Spleen (tissue), 11 donors: ENCODE results near the gene C4orf50. TPM values are rescaled to one million over a fixed set of nuclear protein-coding genes. Genes with fewer than 3 reads are reported as not detected.

Source experiments
- DNase-seq: peaks from one replicate; pipeline ENCODE4 v3.0.0-alpha.2; 2020
- H3K27ac ChIP-seq, 8 donors: fragments of 200-600 bp; sonication (generic) in 7 of 8; 1 replicate in 4 of 8; 2 replicates in 4 of 8; pipeline versions ENCODE4 v1.5.0 to v1.8.0; 2016 to 2021; ENCODE audit warnings: inconsistent platforms in 4 of 8, mild to moderate bottlenecking in 4 of 8, moderate library complexity in 1 of 8
- H3K27me3 ChIP-seq, 7 donors: fragments of 200-600 bp; sonication (generic) in 6 of 7; replicated peaks in 1 of 7; 1 replicate in 4 of 7; 2 replicates in 3 of 7; pipeline versions ENCODE4 v1.5.0 to v1.8.0; 2016 to 2021; ENCODE audit warnings: inconsistent platforms in 3 of 7, mild to moderate bottlenecking in 1 of 7
- H3K36me3 ChIP-seq, 6 donors: fragments of 200-600 bp; sonication (generic) in 5 of 6; 1 replicate in 4 of 6; 2 replicates in 2 of 6; pipeline versions ENCODE4 v1.5.0 to v1.8.0; 2016 to 2021; ENCODE audit warnings: inconsistent platforms in 2 of 6
- H3K4me1 ChIP-seq, 6 donors: fragments of 200-600 bp; sonication (generic) in 5 of 6; 1 replicate in 3 of 6; 2 replicates in 3 of 6; pipeline versions ENCODE4 v1.5.0 to v1.8.0; 2016 to 2021; ENCODE audit warnings: inconsistent platforms in 3 of 6
- H3K4me3 ChIP-seq, 8 donors: fragments of 200-600 bp; sonication (generic) in 7 of 8; 1 replicate in 4 of 8; 2 replicates in 4 of 8; pipeline versions ENCODE4 v1.5.0 to v1.8.0; 2016 to 2021; ENCODE audit warnings: inconsistent platforms in 4 of 8, mild to moderate bottlenecking in 4 of 8, moderate library complexity in 2 of 8
- H3K9me3 ChIP-seq, 8 donors: fragments of 200-600 bp; sonication (generic) in 7 of 8; 1 replicate in 4 of 8; 2 replicates in 4 of 8; pipeline versions ENCODE4 v1.5.0 to v1.8.0; 2016 to 2021; ENCODE audit warnings: inconsistent platforms in 4 of 8
- CTCF ChIP-seq, 11 experiments: fragments of 200-600 bp in 7 of 11; fragments of 450-650 bp in 4 of 11; sonication (generic) in 4 of 11; IDR thresholded peaks in 8 of 11; conservative IDR thresholded peaks in 3 of 11; 1 replicate in 7 of 11; 2 replicates in 4 of 11; pipeline versions ENCODE4 v1.4.0 to v1.8.0; 2016 to 2021; ENCODE audit warnings: antibody characterized with exemption in 11 of 11, inconsistent platforms in 4 of 11, mild to moderate bottlenecking in 1 of 11
- POLR2A ChIP-seq, 3 donors: fragments of 450-650 bp; IDR thresholded peaks; one replicate each; pipeline ENCODE4 v1.5.1; 2017; ENCODE audit warnings: antibody characterized with exemption in 3 of 3, mild to moderate bottlenecking in 1 of 3
- POLR2AphosphoS5 ChIP-seq, 3 donors: sonication (generic); formaldehyde crosslinking; IDR thresholded peaks; one replicate each; pipeline ENCODE4 v1.5.1; 2017; ENCODE audit warnings: antibody characterized with exemption in 3 of 3
- whole genome bisulfite sequencing, 5 donors: extraction: QIAGEN DNeasy Blood & Tissue Kit in 3 of 5; methylation state at CpG; one replicate each; pipeline versions ENCODE4 v1.1.5 to v1.1.7; 2013 to 2018; 5-methylcytosine and 5-hydroxymethylcytosine counted together
- intact Hi-C: fragments of 100-400 bp; cut with DNase I; formaldehyde crosslinking; loops from one replicate; pipeline ENCODE4 v1.15.0; 2023; ENCODE audit warnings: low total_unique reads
- polyA plus RNA-seq, 3 donors: library from polyadenylated mRNA; stranded (reverse); fragments of 200-250 nt; gene quantifications; one replicate each; pipeline ENCODE4 v1.2.1, GENCODE V29; 2013
- total RNA-seq, 7 donors: library from RNA; depleted of rRNA in 3 of 7; stranded (reverse); fragments of >200 nt in 3 of 7; fragmentation: NEBNext Ultra II Directional in 4 of 7; extraction: Animal tissue kit (Norgen Biotek cat#: 25700) in 4 of 7; gene quantifications; one replicate each; pipeline versions ENCODE4 v1.1.0 to v1.2.1, GENCODE V29; 2016 to 2021
- donor health status: healthy with polysubstance abuse.
- donor health status: DM: no; HTN: no; CAD: no; lungs with moderate emphysema.
- donor health status: DM: no; HTN: no; CAD: no.
- donor health status: Bipolar disorder and iron deficiency.
- donor health status: healthy.
- donor health status: DM: no; HTN: no; CAD: no.
- donor health status: DM: yes; HTN: yes; CAD: no.

C4orf50 gene
- total and polyA plus RNA-seq, 10 donors: 0.02 to 2.5 (median 0.30) TPM

DNA sequence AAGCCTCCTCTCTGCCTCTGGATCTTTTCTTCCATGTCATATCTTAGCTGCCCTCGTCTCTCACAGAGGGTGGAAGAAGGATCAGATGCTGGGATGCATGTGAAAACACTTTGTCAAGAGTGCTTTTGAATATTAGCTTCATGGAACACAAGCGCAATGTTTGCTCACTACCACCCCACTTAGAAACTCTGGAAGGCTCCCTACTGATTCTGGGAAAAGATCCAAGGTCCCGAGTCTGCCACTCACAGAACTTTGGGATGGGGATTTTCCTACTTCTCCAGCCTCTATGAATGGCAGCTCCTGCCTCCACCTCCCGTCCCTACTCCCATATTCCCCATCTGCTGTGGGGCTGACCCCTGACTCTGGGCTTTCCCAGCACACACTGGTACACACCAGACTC is 85.1 kb downstream of the C4orf50 start:
- intact Hi-C loops: no loop called here
- TF ChIP-seq POLR2AphosphoS5 (IDR thresholded peaks at IDR 0.05) (no peak), CTCF (IDR thresholded peaks at IDR 0.05 in 8 of 11, conservative IDR thresholded peaks at IDR 0.05 in 3 of 11) (no peak), POLR2A (IDR thresholded peaks at IDR 0.05) (no peak)
- Histone ChIP-seq H3K36me3 (no peaks in the 10 kb centered on the region), H3K27ac (no peak overlapping the region), H3K9me3 (no peaks in the 10 kb centered on the region), H3K4me1 (no peaks in the 10 kb centered on the region), H3K27me3 (peaks cover 0 to 29% (median 0%) of the 10 kb centered on the region in 7 donors), H3K4me3 (no peak overlapping the region)
- no peak for DNase-seq
- 55 to 67% (median 62%) methylated on average over 4 of the region's 4 CpGs for WGBS, 5 donors

DNA sequence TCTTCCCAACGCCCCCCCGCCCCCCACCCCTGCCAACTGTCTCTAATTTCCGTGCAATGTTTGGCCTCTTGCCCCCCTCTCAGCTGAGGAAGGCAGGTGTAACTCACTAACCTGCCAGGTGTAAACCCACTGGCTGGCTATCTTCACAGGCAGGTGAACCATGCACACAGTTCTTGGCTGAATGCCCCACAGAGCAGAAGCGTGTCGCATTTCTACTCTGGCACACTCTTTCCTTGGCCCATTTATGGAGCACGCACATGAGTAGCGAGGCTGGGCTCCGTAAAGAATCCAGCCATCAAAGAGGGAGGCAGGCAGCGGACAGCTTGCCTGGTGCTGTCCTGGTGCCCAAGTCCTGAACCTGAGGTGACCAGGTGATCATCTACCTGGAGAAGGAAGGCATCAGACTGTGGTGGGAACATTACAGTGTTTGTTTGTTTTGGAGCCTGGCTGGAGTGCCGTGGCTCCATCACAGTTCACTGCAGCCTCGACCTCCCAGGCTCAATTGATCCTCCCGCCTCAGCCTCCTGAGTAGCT is 86.1 kb downstream of the C4orf50 start:
- intact Hi-C loops: no loop called here
- no peak for TF ChIP-seq CTCF (IDR thresholded peaks at IDR 0.05 in 8 of 11, conservative IDR thresholded peaks at IDR 0.05 in 3 of 11)
- TF ChIP-seq POLR2A (IDR thresholded peaks at IDR 0.05): no peak
- TF ChIP-seq POLR2AphosphoS5 (IDR thresholded peaks at IDR 0.05): no peak
- DNase-seq: no peak

DNA sequence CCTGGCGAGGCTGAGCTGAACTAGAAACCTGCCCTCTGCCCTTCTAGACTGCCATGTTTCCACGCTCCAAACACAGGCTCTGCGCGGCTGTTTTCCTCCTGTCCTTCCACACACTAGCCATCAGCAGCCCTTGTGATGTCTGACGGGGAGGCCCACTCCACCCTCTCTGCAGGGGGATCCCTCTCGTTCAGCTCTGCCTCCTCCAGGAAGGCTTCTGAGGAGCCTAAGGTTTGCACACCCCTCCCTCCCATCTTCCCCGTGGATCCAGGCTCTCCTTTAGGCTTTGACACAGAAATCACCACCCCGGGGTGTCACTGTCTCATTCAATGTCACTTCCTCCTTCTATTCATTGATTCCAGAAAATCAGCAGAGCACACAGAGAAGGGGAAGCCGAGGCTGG is 86.7 kb downstream of the C4orf50 start:
- Histone ChIP-seq H3K27ac (no peak overlapping the region), H3K4me3 (no peak overlapping the region), H3K27me3 (peaks cover 0 to 29% (median 0%) of the 10 kb centered on the region in 7 donors), H3K36me3 (no peaks in the 10 kb centered on the region), H3K9me3 (no peaks in the 10 kb centered on the region), H3K4me1 (no peaks in the 10 kb centered on the region)
- intact Hi-C loops: no loop called here
- DNase-seq: no peak
- WGBS, 5 donors: 38 to 52% (median 45%) methylated on average over 9 of the region's 9 CpGs
- no peak for TF ChIP-seq CTCF (IDR thresholded peaks at IDR 0.05 in 8 of 11, conservative IDR thresholded peaks at IDR 0.05 in 3 of 11)
- no peak for TF ChIP-seq POLR2AphosphoS5 (IDR thresholded peaks at IDR 0.05)
- no peak for TF ChIP-seq POLR2A (IDR thresholded peaks at IDR 0.05)

More for the DNA sequence above, 86.1 kb downstream of the C4orf50 start:
- Histone ChIP-seq H3K4me1 (no peaks in the 10 kb centered on the region), H3K4me3 (no peak overlapping the region), H3K27me3 (peaks cover 0 to 29% (median 0%) of the 10 kb centered on the region in 7 donors), H3K9me3 (no peaks in the 10 kb centered on the region), H3K36me3 (no peaks in the 10 kb centered on the region), H3K27ac (no peak overlapping the region)
- WGBS, 5 donors: 67 to 90% (median 76%) methylated on average over 12 of the region's 12 CpGs

DNA sequence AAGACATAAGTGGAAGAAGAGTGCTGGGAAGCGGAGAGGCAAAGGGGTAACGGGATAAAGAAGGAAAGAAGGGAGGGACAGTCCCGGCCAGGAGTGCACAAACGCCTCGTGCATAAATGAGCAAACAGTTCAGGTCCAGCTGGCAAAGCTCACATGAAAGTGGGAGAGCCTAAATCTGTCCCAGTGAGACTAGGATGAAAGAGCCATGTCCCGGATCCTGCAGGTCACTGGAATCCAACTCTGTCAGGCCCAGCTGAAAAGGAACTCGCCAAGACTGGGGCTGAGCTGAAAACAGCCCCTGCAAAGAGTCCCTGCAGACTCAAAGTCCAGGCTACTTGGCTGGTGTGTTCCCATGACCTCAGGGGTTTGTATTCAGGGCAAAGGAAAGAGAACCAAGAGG is 87.4 kb downstream of the C4orf50 start:
- no peak for DNase-seq
- no peaks in the 10 kb centered on the region for H3K36me3 ChIP-seq
- TF ChIP-seq CTCF (IDR thresholded peaks at IDR 0.05 in 8 of 11, conservative IDR thresholded peaks at IDR 0.05 in 3 of 11) (no peak), POLR2A (IDR thresholded peaks at IDR 0.05) (no peak), POLR2AphosphoS5 (IDR thresholded peaks at IDR 0.05) (no peak)
- H3K27me3 ChIP-seq: peaks cover 0 to 29% (median 0%) of the 10 kb centered on the region in 7 donors
- H3K4me1 ChIP-seq: no peaks in the 10 kb centered on the region
- no peak overlapping the region for H3K4me3 ChIP-seq
- WGBS, 5 donors: 74 to 80% (median 76%) methylated on average over 7 of the region's 7 CpGs
- no peak overlapping the region for H3K27ac ChIP-seq
- H3K9me3 ChIP-seq: no peaks in the 10 kb centered on the region
- intact Hi-C loops: no loop called here
